HCEC 1CT (cell line): ENCODE measurements around the gene IFT22.
"Not testable (repeated sequence)": the region's sequence is repeated elsewhere in the genome, so short reads cannot be mapped to it uniquely, and the experiment has no call there.

Experiments used
- DNase-seq: peaks from one replicate; pipeline ENCODE4 v3.0.0-alpha.2; 2017

IFT22 gene

DNA sequence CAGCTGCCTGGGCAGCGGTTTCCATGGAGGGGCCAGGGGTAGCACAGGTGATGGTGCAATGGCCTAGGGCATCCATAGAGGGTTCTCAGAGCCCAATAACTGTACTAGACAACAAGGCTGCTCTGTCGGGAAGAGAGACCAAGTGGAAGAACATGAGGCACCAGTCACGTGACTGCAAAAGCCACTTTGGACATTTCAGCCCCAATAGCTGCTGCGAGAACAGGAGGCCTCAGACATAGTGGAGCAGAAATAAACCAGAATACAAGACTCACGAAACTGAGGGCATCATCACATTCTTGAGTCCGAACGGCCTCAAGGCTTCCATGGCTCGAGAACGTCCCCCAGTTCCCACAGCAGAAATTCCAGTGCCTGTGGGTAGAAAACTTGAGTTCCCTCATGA lies 44.5 kb downstream of the IFT22 start:
- DNase-seq, result no peak

DNA sequence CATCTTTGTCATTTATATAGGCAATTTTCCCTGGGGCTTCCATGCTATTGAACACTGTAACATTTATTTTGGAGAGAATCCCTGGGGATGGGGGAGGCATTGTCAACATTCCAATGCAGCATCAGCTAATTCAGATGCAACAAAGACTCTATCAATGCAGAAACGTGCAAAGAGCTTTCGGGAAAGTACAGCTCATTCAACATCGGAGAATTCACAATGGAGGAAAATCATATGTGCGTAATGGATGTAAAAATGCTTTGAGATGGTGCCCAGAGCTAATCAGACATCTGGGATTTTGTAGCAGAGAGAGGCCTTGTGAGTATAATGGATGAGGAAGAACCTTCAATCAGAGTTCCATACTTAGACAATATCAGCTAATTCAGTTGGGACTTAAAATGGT lies 48.4 kb downstream of the IFT22 start:
- no peak for DNase-seq

DNA sequence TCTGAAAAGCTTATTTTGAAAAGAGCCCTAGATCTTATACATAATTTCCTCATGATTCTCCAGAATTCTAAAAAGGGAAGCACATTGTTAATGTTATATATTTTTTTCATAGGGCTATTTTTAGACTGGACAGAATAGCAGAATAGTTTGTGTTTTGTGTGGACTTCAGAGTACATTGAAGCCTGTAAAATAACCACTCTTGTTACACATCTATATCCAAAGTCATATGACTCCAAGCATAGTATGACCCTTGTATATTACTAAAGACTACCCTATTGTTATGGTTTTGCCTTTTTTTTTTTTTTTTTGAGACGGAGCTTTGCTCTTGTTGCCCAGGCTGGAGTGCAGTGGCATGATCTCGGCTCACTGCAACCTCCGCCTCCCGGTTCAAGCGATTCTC lies 50.6 kb downstream of the IFT22 start:
- no peak for DNase-seq

DNA sequence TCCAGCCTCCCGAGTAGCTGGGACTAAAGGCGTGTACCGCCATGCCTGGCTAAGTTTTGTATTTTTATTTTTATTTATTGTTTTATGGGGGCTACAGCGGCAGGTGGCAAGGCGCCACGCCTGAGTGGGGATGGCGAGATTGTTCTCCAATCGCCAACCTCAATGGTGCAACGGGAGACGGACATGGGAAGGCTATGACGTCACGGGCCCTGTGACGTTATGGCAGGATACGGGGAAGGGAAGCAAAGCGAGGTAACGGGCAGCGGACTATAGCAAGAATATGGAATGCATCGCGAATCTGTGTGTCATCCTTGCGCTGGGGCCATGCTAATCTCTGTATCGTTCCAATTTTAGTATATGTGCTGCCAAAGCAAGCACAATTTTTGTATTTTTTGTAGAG lies 51.9 kb downstream of the IFT22 start:
- DNase-seq, result no peak

DNA sequence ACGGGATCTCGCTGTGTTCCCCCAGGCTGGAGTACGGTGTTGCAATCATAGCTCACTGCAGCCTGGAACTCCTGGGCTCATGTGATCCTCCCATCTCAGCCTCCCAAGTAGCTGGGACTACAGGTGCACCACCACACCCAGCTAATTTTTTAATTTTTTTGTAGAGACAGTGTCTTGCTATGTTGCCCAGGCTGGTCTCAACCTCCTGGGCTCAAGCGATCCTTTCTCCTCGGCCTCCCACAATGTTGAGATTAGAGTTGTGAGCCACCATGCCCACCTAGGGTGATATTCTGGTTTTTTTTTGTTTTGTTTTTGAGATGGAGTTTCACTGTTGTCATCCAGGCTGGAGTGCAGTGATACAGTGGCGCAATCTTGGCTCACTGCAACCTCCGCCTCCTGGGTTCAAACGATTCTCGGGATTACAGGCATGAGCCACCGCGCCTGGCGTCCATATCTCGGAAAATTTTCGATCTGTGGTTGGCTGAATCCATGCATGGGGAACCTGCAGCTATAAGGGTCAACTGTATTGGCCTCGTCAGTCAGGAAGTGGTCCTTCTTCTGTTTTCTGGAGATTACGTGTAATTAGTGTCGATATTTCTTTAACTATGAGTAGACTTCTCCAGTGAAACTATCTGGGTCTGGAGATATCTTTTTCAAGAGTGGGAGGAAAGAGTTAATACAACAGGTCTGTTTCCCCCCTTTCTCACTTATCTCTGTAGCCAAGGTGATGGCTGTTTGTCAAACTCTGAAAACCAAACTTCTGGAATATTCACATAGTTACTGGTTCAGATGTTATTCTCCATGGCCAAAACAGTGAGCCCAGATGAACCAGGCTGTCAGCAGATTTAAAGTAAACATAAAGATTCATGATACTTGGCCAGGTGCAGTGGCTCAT lies 55.7 kb downstream of the IFT22 start:
- no peak for DNase-seq

DNA sequence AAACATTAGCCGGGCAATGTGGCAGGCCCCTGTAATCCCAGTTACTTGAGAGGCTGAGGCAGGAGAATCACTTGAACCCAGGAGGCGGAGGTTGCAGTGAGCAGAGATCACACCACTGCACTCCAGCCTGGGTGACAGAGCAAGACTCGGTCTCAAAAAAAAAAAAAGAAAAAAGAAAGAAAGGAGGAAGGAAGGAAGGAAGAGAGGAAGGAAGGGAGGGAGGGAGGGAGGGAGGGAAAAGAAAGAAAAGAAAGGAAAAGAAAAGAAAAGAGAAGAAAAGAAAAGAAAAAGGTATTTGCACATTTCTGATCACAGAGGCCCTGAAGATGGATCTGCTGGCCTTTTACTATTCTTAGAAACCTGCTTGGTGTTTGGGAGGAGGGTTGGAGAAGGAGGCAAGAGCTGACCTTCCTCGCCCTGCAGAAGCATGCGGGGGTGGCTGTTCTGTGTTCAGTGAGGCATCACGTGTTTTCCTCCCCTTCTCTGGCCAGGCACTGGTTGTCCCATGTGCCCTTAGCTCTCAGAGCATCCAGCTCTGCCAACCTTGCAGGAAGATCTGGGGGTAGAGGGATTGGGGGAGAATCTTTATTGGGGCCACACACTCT lies 57.4 kb downstream of the IFT22 start:
- DNase-seq, result not testable (repeated sequence)
